Type B pancreatic cell (in vitro differentiated cells): Measurements from ENCODE around the gene BOC. TPM values are rescaled to one million over a fixed set of nuclear protein-coding genes. Genes with fewer than 3 reads are reported as not detected.

Experiments used
- DNase-seq: peaks from one replicate; pipeline ENCODE4 v3.0.0; 2021; ENCODE audit warnings: mixed read lengths; ENCODE audit not compliant: unreplicated experiment; ENCODE audit errors: extremely low spot score
- H3K27ac Mint-ChIP-seq: 2 replicates; pipeline ENCODE4 v1.8.0; 2021; ENCODE audit warnings: mild to moderate bottlenecking, mixed read lengths
- H3K27me3 Mint-ChIP-seq: 2 replicates; pipeline ENCODE4 v1.8.0; 2021; ENCODE audit warnings: mixed read lengths
- H3K36me3 Mint-ChIP-seq: 2 replicates; pipeline ENCODE4 v1.8.0; 2021; ENCODE audit warnings: mixed read lengths
- H3K4me1 Mint-ChIP-seq: one replicate; pipeline ENCODE4 v1.8.0; 2021; ENCODE audit warnings: mixed read lengths; ENCODE audit not compliant: unreplicated experiment
- H3K4me3 Mint-ChIP-seq: 2 replicates; pipeline ENCODE4 v1.8.0; 2021; ENCODE audit warnings: mild to moderate bottlenecking, mixed read lengths
- H3K9me3 Mint-ChIP-seq: 2 replicates; pipeline ENCODE4 v1.8.0; 2021; ENCODE audit warnings: mixed read lengths
- CTCF ChIP-seq: fragments of 200-600 bp; sonication (generic); conservative IDR thresholded peaks from 2 replicates; pipeline ENCODE4 v1.5.0; 2021; ENCODE audit warnings: antibody characterized with exemption, mild to moderate bottlenecking
- total RNA-seq: library from RNA; stranded (reverse); gene quantifications from 2 replicates; pipeline ENCODE4 v1.2.1, GENCODE V29; 2021; ENCODE audit warnings: low replicate concordance

The BOC gene
- total RNA-seq, 1 donor from 2014 or later = 219 TPM

GRCh38 chr3:113276751-113277080 lies 65.4 kb downstream of the BOC start:
- peak overlapping the region; percentile 71 for H3K27ac Mint-ChIP-seq
- H3K4me3 Mint-ChIP-seq = peak overlapping the region; percentile 52
- no peaks in the 10 kb centered on the region for H3K9me3 Mint-ChIP-seq
- H3K4me1 Mint-ChIP-seq = peaks cover 36% of the 10 kb centered on the region
- DNase-seq = no peak
- H3K27me3 Mint-ChIP-seq = no peaks in the 10 kb centered on the region
- TF ChIP-seq CTCF = no peak
- peaks cover 58% of the 10 kb centered on the region for H3K36me3 Mint-ChIP-seq

- Mint-ChIP-seq H3K4me1 (peaks cover 34% of the 10 kb centered on the region), H3K27ac (no peak overlapping the region), H3K27me3 (no peaks in the 10 kb centered on the region), H3K4me3 (no peak overlapping the region), H3K36me3 (peaks cover 58% of the 10 kb centered on the region), H3K9me3 (no peaks in the 10 kb centered on the region)
- DNase-seq = no peak
- TF ChIP-seq CTCF = no peak
Observed at GRCh38 chr3:113277414-113277813, 66.1 kb downstream of the BOC start.

- Mint-ChIP-seq H3K27ac (peak overlapping the region; percentile 29), H3K9me3 (no peaks in the 10 kb centered on the region), H3K4me3 (no peak overlapping the region), H3K36me3 (peaks cover 64% of the 10 kb centered on the region), H3K4me1 (peaks cover 33% of the 10 kb centered on the region), H3K27me3 (no peaks in the 10 kb centered on the region)
- no peak for DNase-seq
- no peak for TF ChIP-seq CTCF
Observed at GRCh38 chr3:113277941-113278598, 66.7 kb downstream of the BOC start.

- no peaks in the 10 kb centered on the region for H3K9me3 Mint-ChIP-seq
- TF ChIP-seq CTCF = no peak
- H3K36me3 Mint-ChIP-seq = peaks cover 62% of the 10 kb centered on the region
- no peak overlapping the region for H3K4me3 Mint-ChIP-seq
- peaks cover 33% of the 10 kb centered on the region for H3K4me1 Mint-ChIP-seq
- H3K27ac Mint-ChIP-seq = peak overlapping the region; percentile 29
- no peak for DNase-seq
- no peaks in the 10 kb centered on the region for H3K27me3 Mint-ChIP-seq
Observed at GRCh38 chr3:113278599-113278955, 67.2 kb downstream of the BOC start.

- no peak for DNase-seq
- no peaks in the 10 kb centered on the region for H3K9me3 Mint-ChIP-seq
- H3K4me3 Mint-ChIP-seq = no peak overlapping the region
- no peaks in the 10 kb centered on the region for H3K27me3 Mint-ChIP-seq
- peaks cover 69% of the 10 kb centered on the region for H3K36me3 Mint-ChIP-seq
- no peak overlapping the region for H3K27ac Mint-ChIP-seq
- peaks cover 32% of the 10 kb centered on the region for H3K4me1 Mint-ChIP-seq
- TF ChIP-seq CTCF = no peak
Observed at GRCh38 chr3:113279686-113280085, 68.3 kb downstream of the BOC start.

GRCh38 chr3:113283306-113283705 lies 71.9 kb downstream of the BOC start:
- H3K4me1 Mint-ChIP-seq = peaks cover 27% of the 10 kb centered on the region
- peaks cover 54% of the 10 kb centered on the region for H3K36me3 Mint-ChIP-seq
- no peak for TF ChIP-seq CTCF
- DNase-seq = no peak
- H3K9me3 Mint-ChIP-seq = no peaks in the 10 kb centered on the region
- no peak overlapping the region for H3K27ac Mint-ChIP-seq
- H3K27me3 Mint-ChIP-seq = no peaks in the 10 kb centered on the region
- no peak overlapping the region for H3K4me3 Mint-ChIP-seq
